ENCODE measurements around the gene WASF2. TPM values are rescaled to one million over a fixed set of nuclear protein-coding genes. Genes with fewer than 3 reads are reported as not detected.

WASF2 gene
- total and polyA plus RNA-seq, 2 of the 8 experiments (the other 6 are each of a cell fraction or from before 2014, with no cell fraction given), result 32.1 to 86.6 TPM

DNA sequence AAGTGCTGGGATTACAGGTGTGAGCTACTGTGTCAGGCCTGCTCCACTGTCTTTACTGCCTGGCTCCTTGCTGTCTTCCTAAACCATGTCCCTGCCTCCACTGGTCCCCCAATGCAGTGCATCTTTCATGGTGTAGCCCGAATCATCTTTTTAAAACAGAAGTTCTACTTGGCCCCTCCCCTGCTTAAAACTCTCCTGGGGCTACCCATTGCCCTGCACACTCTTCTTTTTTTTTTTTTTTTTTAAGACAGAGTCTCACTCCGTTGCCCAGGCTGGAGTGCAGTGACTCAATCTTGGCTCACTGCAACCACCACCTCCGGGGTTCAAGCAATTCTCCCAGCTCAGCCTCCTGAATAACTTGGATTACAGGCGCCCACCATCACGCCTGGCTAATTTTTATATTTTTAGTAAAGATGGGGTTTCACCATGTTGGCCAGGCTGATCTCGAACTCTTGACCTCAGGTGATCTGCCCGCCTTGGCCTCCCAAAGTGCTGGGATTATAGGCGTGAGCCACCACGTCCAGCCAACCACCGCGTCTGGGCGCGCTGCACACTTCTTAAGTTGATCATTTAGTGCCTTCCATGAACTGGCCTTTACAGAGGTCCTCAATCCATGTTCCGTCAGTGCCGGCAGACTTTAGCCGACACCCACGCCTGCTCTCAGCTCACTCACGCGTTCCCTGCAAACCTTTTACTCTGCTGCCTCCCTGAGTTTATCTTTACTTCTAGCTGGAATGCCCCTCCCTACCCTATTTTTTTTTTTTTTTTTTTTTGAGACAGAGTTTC is 117.8 kb downstream of the WASF2 start:
- Histone ChIP-seq H3K4me1 (replicated peaks in 1 of 4; ENCODE audit: control insufficient read depth in 3 of 4, insufficient read depth in 4 of 4, low read length in 3 of 4) (peaks cover 0 to 5% (median 3%) of the 10 kb centered on the region in 4 experiments; a peak in 6 of 7 replicates), H3K36me3 (ENCODE audit: control insufficient read depth in 2 of 4, insufficient read depth in 4 of 4, low read length in 3 of 4) (no peaks in the 10 kb centered on the region), H3K27ac (ENCODE audit: low read depth, low read length) (no peak overlapping the region), H3K23ac (ENCODE audit: insufficient read length) (no peak overlapping the region), H2BK12ac (ENCODE audit: low read depth, low read length) (no peak overlapping the region), H3K4me3 (ENCODE audit: extremely low read depth in 1 of 4, insufficient read depth in 2 of 4, low read depth in 3 of 4, low read length in 4 of 4) (no peak overlapping the region), H3K79me1 (ENCODE audit: low read depth, low read length) (no peaks in the 10 kb centered on the region), H3K18ac (ENCODE audit: extremely low read depth, low read length) (no peak overlapping the region), H2BK5ac (ENCODE audit: low read depth, low read length) (no peak overlapping the region), H3K56ac (replicated peaks; ENCODE audit: insufficient read length, low read depth, low read length) (no peak overlapping the region), H4K20me1 (replicated peaks in 1 of 2; ENCODE audit: control insufficient read depth in 1 of 2, insufficient read depth in 2 of 2, low read length in 2 of 2) (no peaks in the 10 kb centered on the region), H2BK15ac (ENCODE audit: low read length) (no peak overlapping the region), H3K4ac (replicated peaks; ENCODE audit: insufficient read length, low read depth, low read length) (no peak overlapping the region), H3K79me2 (ENCODE audit: control insufficient read depth in 1 of 2, insufficient read depth in 2 of 2, low read length in 2 of 2) (no peaks in the 10 kb centered on the region), H3K9ac (replicated peaks in 1 of 4; ENCODE audit: extremely low read depth in 1 of 4, low read depth in 3 of 4, low read length in 3 of 4) (no peak overlapping the region), H2BK120ac (replicated peaks; ENCODE audit: low read depth, low read length) (no peak overlapping the region), H3K4me2 (ENCODE audit: insufficient read depth in 1 of 2, low read depth in 2 of 2, low read length in 2 of 2) (no peak overlapping the region), H4K91ac (replicated peaks; ENCODE audit: insufficient read length, low read length) (no peak overlapping the region), H4K5ac (ENCODE audit: insufficient read length, low read depth, low read length) (no peak overlapping the region), H3K14ac (ENCODE audit: insufficient read length) (no peak overlapping the region), H2AFZ (ENCODE audit: low read length) (no peak overlapping the region), H3K23me2 (ENCODE audit: low read depth, low read length) (no peaks in the 10 kb centered on the region; the same call in 1 of the 2 replicates), H3K27me3 (replicated peaks in 1 of 4; ENCODE audit: control insufficient read depth in 3 of 4, extremely low read depth in 1 of 4, insufficient read depth in 3 of 4, low read length in 3 of 4) (no peaks in the 10 kb centered on the region), H4K8ac (ENCODE audit: extremely low read depth, insufficient read depth, low read length) (no peak overlapping the region), H3K9me3 (ENCODE audit: insufficient read depth in 2 of 2, low read depth in 1 of 2, low read length in 1 of 2) (no peaks in the 10 kb centered on the region), H2BK20ac (ENCODE audit: low read length) (no peak overlapping the region), H2AK5ac (ENCODE audit: low read depth, low read length) (no peak overlapping the region)
- DNase-seq (ENCODE audit: low read depth in 1 of 2, low spot score in 2 of 2) (no peak), FAIRE-seq (no peak)
- WGBS, 2 experiments (ENCODE audit: extremely low coverage in 1 of 2, insufficient coverage in 1 of 2, insufficient read length in 1 of 2, insufficient replicate concordance in 2 of 2, low coverage in 1 of 2, low lambda C conversion rate in 2 of 2, missing lambda C conversion rate in 1 of 2), result 90% methylated on average over 18 of the region's 19 CpGs; no CpG with 5 or more reads in 1 of the 2 experiments
- CTCF ChIA-PET (ENCODE audit: partially characterized antibody), result interaction anchor here (0.6 to 28.8 kb wide), 22 partner anchors 10 to 363 kb away, joined by 3 to 625 read pairs (median 4); partner anchors contain the start of genes CD164L2, FCN3 and GPR3
- POLR2A ChIA-PET (ENCODE audit: partially characterized antibody), result interaction anchor here (1.0 to 5.0 kb wide), 3 partner anchors 10 to 18 kb away, joined by 3 to 14 read pairs (median 5); partner anchors contain the start of gene CD164L2
- TF ChIP-seq SIRT6 (IDR thresholded peaks at IDR 0.05; ENCODE audit: low read length), result no peak
- no peak for TF ChIP-seq EZH2 (IDR thresholded peaks at IDR 0.05; ENCODE audit: low read depth, low read length, severe bottlenecking)
- TF ChIP-seq YY1 (IDR thresholded peaks at IDR 0.05; ENCODE audit: low read depth, low read length), result no peak

All from H1 (cell line).